ENCODE results near the gene UNC5A.

The UNC5A gene

DNA sequence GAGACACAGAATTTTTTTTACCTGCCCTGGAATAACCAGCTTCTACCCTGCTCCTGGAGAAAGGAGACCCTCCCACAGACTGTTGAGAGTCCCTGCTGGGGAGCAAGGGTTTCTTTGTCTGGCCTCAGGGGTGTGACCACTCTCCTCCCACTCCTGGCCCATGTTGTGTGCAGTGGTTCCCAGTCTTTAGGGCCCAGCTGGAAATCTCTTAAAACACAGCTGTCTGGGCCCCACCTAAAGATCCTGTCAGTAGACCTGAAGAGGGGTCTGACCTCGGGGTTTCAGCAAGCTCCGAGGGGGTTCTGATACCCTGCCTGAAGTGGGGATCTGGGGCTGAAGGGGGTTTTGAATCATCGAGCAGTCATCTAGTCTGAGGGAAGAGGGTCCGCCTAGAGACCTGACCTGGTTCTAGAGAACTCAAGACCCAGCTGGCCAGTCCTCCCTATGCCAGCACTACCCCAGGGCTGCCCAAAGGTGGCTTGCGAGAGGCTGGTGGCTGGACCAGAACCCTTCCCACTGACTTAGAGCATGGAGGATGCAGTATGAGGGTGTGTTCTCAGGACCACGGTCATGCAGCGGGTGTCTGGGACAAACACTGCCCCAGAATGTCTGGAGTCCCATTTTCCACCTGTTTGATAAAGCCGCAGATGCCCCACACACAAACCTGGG, 8.1 kb upstream of the UNC5A start:
- DNase-seq: no peak

DNA sequence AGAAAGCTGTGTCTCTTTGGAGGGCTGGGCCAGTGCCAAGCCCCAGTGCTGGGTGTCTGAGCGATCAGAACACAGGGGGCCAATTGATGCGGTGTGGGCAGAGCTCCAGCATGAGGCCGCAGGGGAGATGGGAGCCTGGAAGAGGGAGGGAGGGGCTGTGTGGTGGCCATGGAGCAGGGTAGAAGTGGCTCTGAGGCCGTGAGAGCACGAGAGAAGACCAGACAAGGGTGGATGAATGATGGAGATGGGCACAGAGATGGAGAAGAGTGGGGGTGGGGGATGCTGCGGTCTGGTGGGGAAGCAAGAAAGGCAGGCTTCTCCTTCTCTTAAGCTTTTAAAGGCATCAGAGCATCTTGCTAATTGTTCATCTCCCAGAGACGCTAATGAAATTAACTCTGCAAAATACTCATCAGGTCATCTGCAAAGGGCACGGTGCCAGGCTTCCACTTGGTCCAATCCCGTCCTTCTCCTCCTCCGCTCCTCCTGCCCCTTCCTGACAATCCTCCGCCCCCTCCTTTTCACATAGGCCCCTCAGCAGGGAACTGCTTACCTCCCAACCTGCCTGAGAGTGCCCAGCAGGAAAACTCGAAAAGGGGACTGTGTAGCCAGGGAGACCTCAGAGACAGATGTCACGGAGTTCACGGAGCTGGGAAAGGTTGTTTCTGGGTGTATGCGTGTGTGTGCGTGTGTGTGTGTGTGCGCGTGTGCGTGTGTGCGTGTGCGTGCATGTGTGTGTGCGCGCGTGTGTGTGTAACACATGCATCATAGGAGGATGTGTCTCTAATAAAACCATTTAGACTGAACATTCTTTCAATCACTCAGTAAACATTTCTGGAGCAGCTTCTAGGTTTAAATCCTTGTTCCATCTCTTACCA, 7.1 kb upstream of the UNC5A start:
- no peak for DNase-seq

DNA sequence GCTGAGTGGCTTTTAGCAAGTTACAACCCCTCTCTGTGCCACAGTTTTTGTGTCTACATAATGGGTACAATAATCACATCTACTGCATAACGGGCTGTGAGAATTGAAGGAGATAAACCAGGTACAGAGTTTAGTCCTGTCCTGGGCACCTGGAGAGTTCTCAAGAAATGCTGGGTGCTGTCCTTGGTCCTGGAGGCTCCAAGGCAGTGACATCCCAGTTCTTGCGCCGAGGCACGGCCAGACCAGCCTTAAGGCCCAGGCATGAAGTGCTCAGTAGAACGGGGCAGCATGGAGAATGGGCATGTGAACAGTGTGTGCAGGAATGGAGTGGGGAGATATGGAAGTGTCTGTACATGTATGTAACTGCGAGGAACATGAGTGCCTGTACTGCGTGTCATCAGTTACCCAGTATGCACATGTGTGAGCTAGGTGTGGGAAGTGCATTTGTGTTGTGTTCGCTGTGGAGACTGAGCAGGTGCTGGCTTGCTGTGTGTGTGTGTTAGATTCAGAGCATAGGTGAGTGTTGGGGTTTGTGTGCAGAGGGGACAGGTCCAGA, 6.3 kb upstream of the UNC5A start:
- no peak for DNase-seq

DNA sequence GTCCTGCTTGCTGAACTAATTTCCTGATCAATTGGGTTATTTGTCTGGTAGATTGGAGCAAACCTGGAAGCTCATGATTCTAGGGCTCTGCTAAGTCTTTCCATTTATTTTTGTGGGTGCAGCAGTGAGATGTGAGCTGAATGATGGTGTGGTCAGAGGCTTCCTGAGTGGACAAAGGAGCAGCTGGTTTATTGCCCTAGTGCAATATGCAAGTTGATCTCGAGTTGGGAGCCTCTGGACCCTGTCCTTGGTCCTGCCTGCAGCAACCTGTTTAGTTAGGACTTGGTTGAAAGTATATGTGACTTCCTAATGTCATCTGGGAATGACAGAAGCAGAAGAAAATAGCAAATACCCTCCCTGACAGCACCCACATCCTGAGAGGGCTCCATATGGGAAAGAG, 4.2 kb upstream of the UNC5A start:
- DNase-seq: no peak

DNA sequence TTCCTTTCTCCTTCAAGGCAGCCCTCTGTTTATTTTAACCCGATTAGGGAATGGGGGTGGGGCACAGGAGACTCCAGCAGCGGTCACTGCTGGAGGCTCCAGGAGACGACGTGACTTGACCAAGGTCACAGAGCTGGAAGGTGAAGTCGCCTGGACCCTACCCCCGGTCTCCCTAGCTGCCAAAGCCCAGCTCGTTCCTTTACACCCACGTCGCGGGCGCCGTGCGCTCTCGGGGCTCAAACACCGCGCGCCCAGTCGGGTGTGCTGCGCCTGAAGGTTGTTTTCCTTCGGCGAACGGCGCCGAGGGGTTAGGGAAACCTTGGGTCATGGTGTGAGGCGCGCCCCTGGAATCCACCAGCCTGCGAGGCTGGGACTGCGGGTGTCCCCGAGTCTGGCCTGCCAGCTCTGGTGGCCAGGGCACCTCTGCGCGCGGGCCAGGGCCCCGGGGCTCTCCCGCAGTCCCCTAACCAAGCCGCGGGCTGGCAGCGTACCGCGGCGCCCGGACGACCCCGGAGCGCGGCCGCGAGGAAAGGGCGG, 747 bp upstream of the UNC5A start:
- DNase-seq: no peak

DNA sequence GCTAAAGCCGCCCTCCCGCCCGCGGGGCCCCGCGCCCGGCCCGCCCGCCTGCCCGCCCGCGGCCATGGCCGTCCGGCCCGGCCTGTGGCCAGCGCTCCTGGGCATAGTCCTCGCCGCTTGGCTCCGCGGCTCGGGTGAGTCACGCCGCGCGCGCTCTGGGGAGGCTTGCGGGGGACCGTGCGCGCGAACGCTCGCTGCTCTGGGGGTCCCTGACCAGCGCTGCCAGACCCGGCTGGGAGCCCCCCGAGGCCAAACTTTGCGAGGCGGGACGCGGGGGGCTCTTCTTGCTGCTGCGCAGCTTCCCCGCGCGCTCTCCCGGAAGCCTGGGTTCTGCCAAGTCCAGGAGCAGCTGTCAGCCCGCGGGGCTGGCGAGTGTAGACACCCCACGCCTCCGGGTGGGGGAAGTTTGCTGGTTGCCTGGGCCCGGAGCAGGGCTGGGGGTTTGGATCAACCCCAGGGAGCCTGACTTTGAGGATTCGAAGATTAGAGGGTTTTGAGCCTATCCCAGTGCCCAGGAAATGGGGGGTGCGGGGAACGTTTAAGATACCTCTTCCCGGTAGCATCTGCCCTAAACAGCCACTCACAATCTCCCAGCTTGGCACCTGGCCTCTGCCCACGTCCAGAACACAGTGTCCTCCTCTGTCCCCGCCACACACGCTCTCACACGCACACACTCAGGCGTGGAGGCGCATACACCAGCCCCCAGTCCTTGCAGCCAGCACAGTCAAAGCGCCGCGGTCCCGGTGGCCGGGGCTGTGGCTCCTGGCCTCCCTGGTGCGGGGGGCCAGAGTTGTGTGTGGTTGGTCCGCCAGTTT, 535 bp downstream of the UNC5A start:
- no peak for DNase-seq

DNA sequence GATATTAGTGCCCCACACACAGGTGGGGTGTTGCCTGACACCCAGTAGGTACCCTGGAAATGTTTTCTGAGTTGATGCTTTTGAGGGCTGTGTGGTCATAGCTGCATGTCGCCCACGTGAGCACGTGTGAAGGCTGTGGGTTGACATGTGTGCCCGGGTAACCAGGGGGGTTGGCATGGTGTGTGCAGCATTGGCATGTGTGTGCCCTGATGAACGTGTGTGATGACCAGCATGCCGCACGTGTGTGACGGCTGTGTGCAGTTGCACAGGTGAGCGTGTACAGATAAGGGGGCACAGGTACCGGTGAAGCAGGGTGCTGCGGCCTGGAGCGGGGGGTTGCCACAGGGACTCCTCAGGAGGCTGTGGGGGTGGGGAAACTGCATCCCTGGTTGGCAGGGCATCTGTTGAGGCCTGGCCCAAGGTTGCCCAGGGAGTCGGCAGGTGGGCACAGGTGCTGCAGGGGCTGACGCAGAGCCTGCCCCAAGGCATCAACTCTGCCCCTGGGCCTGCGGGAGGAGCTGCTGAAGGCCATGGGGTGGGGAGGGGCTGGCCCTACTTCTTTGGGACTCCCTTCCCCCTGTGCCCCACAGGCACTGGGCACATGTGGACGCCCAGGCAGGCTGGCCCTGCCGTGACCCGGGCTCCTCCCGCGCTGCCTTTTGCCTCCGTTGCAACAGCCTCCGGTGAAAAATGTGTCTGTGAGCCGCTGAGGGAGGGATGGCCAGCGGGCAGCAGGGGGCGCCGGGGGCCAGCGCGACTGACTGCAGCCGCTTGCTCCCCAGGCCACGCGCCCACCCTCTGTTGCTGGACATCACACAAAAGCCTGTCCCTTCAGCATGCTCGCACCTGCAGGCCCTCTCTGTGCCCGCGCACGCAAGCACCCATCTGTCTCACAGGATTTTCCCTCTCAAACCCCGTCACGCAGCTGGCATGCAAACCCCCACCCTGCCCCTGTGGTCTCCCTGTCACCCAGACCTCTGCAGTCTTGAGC, 2.2 kb downstream of the UNC5A start:
- no peak for DNase-seq

DNA sequence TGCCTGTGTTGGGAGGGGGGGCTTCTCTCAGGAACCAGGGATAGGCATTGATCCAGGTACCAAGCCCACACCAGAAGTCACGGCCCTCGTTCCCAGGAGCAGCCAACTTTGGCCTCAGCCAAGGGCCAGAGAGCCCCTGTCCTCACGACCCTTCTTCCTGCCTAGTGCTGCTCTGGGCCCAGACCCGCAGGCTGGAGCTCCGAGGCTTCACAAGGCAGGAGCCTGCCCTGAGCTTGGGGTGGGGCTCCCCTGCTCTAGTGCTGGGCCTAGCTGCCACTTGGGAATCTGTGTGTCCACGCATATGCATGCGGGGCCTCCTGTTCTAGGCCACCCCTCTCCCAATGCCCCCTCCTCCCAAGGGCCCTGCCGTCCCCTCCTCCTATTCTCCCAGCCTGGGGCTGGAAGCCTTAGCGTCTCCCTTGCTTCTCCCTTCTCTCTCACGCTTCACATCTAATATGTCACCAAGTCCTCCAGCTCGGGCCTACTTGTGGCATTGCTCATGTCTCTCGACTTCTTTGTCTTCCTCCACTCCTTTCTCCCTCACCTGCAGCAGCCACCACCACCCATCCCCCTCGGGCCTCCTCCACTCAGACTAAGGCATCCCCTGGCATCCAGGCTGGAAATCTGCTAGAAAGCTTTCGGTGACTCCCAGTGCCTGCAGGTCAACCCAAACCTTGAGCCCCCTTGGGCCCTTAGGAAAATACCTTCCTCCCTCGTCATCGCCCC, 3.4 kb downstream of the UNC5A start:
- DNase-seq: no peak

DNA sequence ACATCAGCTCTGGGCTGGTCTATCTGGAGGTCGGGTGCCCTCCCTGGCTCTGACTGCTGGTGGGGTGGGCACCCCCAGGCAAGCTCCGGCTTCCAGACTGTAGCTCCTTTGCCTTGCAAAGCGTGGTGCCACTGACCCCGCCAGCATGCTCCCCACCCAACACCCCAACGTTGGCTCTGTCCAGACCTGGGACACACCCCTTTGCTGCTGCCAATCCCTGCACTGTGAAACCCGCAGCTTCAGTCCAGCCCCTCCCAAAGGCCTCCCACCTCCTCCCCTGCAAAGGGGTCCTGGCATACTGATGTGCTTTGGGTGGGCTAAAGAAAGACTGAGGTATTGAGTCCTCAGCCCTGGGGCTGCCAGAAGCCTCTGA, 3.9 kb downstream of the UNC5A start:
- no peak for DNase-seq

DNA sequence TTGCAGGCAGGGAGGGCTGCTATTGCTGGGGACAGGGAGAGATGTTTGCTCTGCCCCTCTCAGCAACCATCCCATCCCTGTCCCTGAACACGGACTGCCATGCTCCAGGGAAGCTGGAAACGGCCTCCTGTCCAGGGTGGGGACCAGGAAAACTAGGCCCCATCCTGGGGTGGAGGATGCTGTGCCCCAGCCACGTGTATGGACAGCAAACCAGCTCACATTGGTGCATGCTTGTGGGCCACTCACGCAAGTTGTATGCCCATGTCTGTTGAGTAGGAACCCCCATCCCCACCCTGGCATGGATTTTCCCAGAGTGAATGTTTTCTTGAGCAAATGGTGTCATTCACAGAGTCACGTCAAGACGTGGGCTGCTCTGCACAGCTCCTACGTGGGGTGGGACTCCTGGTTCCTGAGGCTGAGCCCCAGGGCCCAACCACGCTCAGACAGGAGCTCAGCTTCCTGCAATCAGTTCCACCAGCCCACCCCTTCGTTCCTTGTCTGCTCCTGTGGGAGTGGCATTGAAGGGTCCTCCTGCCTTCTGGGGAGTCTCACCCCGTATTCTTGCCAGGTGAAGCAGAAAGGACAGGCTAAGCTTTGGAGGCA, 4.6 kb downstream of the UNC5A start:
- DNase-seq: no peak

DNA sequence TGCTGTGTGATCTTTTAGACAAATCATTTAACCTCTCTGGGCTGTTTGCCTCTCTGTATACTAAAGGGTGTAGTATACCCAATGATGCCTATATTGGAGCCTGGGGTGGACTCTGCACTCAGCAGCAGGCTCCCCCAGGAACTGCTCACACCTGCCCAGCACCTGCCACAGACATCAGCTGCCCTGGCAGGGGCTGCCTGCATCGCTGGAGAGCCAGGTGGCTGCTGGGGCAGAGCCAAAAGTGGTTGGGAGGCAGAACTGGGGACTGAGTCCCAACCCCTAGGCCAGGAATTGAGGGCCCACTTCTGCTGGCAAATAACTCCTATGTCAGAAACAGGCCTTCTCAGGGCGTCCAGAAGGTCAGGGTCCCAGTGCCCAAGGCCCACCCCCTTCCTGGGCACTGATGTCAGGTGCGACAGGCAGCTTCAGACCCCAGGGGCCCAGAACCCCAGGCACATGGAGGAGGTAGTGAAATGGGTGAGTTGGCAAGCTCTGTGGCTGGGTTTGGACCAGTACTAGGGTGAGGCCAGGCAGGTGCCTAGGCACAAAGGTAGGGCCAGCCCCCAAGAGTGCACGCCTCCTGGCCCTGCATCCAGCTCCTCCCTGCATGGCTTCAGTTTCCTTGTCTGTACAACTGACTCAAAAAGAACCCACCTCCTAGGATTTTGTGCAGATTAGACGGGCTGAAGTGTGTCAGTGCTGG, 5.8 kb downstream of the UNC5A start:
- no peak for DNase-seq

DNA sequence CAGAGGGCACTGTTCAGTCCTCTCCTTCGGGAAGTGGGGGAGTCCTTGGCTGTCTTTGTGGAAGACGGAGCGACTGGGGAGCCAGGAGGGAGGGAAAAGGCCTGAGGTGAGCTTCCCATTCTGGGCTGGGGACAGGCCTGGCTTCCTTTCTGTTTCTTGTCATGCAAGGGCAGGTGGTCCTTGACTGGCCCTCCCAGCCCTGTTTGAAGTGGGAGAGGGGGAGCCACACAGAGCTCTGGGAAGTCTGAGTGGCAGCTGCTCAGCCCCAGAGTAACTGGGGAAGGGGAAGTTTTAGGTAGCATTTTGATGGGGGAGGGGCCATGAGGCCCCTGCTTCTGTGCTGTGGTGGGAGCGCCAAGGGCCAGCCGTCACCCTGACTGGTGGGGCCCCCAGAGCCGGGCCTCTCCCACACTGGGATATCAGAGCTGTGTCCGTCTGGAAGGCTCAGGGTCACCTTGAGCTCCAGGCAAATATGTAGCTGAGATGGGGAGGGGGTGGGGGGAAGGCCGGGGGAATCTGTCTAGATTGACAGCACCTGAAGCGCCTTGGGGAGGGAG, 6.5 kb downstream of the UNC5A start:
- no peak for DNase-seq

DNA sequence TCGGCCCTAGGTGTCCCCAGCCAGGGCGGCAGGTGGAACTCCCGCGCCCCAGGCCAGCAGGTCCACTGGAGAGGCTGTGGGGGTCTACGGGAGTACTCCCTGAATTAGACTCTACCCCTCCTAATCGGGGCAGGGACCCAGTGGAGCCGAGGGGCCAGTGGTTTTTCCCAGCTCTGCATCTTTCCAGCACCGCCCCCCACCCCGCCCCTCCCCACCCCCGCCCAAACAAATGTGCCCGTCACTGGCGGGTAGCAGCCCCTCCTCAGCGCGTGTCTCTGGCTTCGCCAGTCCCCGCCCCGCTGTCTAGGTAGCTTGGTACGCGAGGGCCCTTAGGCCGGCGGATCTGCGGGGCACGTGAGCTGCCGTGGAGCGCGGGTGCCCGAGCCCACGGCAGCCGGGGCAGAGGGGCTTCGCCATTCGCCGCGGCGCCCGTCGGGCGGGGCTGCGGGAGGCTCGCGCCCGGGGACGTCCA, 7.0 kb downstream of the UNC5A start:
- DNase-seq: no peak

DNA sequence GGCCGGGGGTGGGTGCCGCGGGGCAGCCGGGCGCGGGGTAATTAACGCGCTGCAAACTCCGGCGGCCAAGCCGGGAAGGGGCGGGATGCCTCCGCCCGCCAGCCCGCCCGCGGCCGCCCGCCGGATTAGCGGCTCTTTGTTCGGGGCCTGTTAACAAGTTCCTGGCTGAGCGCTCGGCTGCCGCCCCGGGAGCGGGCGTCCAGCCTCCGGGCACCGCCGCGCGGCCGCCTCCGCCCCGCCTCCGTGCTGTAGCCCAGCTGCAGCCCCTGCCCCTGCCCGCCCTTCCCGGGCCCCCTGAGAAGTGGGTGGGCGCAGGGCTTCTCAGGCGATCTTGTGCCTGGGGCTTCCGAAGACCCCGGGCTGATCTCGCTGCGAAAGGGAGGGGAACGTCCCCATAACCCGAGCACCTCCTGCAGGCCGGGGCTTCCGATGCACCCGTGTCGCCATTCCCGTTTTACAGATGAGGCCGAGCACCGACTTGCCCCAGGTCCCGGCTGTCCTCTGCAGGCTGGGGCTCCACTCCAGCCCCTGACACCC, 7.5 kb downstream of the UNC5A start:
- no peak for DNase-seq

DNA sequence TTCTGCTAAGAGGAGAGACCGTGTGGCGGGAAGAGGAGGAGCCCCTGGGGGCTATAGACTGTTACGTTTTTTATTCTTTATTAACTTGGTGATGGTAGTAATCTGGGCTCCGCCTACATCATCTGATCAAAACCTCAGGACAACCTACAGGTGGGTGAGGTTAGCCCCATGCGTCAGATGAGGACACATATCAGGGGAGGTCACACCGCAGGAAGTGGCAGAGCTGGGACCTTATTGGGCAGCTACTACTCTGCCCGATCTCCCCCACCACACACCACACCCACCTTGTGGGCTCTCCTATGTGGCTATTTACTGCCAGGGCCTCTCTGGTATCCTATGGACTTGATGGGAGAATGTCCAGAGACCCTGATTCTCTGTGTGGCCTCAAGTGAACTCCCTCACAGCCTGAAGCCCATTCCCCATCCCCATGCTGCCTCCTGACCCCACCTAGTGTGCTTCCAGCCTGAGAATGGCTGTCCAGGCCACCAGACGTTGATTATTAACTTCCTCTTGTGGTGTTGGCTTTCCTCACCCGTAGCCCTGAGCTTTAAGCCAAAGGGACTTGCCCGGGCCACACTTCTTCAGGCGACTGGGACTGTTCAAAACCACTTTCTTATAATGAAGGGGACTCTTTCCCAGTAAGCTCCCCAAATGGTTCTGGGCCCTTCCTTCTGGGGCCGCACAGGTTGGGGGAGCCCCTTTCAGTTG, 8.2 kb downstream of the UNC5A start:
- no peak for DNase-seq

DNA sequence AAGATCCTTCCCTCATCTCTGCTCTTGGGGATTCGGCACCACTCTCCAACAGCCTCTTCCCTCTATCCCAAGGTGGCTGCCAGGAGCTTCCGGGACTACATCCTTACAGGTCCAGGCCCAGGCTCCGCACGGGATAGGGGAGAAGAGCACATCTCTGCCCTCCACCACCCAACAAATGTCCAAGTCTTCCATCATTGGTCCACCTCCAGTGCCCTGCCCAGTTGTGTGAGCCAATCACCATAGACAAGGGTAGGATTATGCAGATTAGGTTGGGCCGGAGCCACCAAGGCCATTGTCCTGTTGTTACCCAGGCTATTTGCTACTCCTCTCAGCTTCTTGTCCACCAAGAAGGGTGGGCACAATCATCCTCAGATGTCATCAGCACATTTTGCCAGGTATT, 9.1 kb downstream of the UNC5A start:
- DNase-seq: no peak

DNA sequence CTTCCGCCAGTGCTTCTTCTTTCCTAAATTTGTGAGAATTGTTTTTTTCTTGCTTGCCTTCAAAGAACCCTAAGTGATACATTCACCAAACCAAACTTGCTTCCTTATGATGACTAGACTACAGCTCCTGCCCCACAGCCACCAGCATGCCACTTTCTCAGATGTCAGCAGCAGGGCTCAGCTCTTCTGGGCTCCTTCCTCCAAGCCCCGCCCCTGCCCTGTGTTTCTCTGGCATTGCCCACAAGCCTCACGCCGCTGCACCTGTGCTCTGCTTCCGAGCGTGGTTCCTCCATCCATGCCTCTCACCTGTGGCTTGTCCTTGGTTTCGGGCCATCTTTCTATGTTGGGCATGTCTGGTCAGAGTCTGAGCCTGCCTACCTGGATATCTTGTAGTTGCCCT, 10.6 kb downstream of the UNC5A start:
- DNase-seq: no peak

DNA sequence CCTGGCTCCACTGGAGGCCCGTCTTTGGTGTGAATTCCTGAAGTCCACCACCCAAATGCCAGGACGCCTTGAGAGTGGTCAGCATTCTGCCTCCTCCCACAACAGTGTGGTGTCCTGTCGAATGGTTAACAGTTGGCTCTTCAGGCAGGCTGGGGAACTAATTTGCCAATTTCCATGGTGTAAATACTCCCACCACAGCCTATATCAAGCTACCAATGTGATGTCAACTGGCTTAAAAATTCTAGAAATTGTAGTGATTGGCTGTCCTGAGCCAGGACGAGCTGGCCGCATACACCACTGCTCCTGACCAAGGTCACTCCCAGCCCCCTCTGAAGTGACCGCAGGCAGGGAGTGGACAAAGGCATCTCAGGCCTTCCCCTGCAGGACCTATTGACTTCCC, 11.1 kb downstream of the UNC5A start:
- DNase-seq: no peak
